ENCODE results near the gene RAET1G.

- TF ChIP-seq, protein P1, sequence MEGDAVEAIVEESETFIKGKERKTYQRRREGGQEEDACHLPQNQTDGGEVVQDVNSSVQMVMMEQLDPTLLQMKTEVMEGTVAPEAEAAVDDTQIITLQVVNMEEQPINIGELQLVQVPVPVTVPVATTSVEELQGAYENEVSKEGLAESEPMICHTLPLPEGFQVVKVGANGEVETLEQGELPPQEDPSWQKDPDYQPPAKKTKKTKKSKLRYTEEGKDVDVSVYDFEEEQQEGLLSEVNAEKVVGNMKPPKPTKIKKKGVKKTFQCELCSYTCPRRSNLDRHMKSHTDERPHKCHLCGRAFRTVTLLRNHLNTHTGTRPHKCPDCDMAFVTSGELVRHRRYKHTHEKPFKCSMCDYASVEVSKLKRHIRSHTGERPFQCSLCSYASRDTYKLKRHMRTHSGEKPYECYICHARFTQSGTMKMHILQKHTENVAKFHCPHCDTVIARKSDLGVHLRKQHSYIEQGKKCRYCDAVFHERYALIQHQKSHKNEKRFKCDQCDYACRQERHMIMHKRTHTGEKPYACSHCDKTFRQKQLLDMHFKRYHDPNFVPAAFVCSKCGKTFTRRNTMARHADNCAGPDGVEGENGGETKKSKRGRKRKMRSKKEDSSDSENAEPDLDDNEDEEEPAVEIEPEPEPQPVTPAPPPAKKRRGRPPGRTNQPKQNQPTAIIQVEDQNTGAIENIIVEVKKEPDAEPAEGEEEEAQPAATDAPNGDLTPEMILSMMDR (IDR thresholded peaks at IDR 0.05; ENCODE audit: borderline replicate concordance, extremely low read depth, low read length, poor library complexity, severe bottlenecking), result no peak
- TF ChIP-seq EZH2 (IDR thresholded peaks at IDR 0.05; ENCODE audit: borderline replicate concordance, low read depth, low read length, severe bottlenecking), result no peak
Measured at GRCh38 chr6:149881066-149881766, 41.7 kb downstream of the RAET1G start.

All from DND-41 (cell line).